ENCODE measurements around the gene DIDO1.

The DIDO1 gene

GRCh38 chr20:62970307-62971210, 44.3 kb upstream of the DIDO1 start:
- TF ChIP-seq CTCF (IDR thresholded peaks at IDR 0.05; ENCODE audit: low read depth, low read length) = no peak
- no peak for DNase-seq (ENCODE audit: extremely low read depth, low read depth)

- no peak for TF ChIP-seq CTCF (IDR thresholded peaks at IDR 0.05; ENCODE audit: low read depth, low read length)
- no peak for DNase-seq (ENCODE audit: extremely low read depth, low read depth)
Observed at GRCh38 chr20:62969939-62970306, 43.6 kb upstream of the DIDO1 start.

- TF ChIP-seq CTCF (IDR thresholded peaks at IDR 0.05; ENCODE audit: low read depth, low read length) = no peak
- no peak for DNase-seq (ENCODE audit: extremely low read depth, low read depth)
Observed at GRCh38 chr20:62969179-62969760, 43.0 kb upstream of the DIDO1 start.

- TF ChIP-seq CTCF (IDR thresholded peaks at IDR 0.05; ENCODE audit: low read depth, low read length) = no peak
Observed at GRCh38 chr20:62968378-62969178, 42.3 kb upstream of the DIDO1 start.

DNA sequence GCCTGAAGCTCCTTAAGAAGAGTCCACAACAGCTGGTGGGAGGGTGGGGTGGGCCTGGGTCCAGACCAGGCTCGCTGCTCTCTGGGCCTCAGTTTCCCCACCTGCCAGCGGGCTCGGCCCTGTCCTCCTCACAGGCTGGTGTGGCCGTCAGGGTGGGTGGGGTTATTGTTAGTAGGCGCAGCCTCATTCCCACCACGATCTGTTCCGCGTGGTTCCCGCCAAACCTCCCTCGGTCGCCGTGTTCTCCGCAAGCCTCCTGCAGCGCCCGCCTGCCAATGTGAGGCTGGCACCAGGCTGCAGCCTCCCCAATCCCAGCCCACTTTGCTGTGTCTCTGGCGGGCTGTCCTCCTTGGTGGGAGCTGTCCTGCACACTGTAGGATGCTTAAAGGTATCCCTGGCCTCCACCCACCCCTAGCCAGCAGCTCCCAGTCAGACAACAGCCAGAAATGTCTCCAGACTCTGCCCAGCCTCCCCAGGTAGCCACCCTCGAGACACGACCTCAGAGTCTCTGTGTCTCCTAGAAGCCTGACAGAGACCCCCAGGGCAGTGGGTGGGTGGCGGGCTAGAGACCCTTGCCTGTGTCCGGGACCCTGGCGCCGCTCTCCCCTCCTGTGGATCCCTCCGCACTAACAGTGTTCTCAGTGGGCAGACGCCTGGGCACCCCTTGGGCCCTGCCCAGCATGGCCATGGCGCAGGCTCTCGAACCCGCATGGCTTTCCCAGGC, 41.5 kb upstream of the DIDO1 start:
- no peak for TF ChIP-seq CTCF (IDR thresholded peaks at IDR 0.05; ENCODE audit: low read depth, low read length)
- no peak for DNase-seq (ENCODE audit: extremely low read depth, low read depth)

More at GRCh38 chr20:62968378-62969178, 42.3 kb upstream of the DIDO1 start:
- no peak for DNase-seq (ENCODE audit: extremely low read depth, low read depth)

GRCh38 chr20:62967149-62967501, 40.8 kb upstream of the DIDO1 start:
- no peak for DNase-seq (ENCODE audit: extremely low read depth, low read depth)
- no peak for TF ChIP-seq CTCF (IDR thresholded peaks at IDR 0.05; ENCODE audit: low read depth, low read length)
